Stomach (tissue), 4 donors: ENCODE measurements around the gene RAP1B.

Experiments
- CTCF ChIP-seq, 7 experiments: fragments of 450-650 bp in 4 of 7; fragments of 200-600 bp in 3 of 7; sonication (generic) in 3 of 7; IDR thresholded peaks; one replicate each; pipeline ENCODE4 v1.5.1; 2016 to 2019; ENCODE audit warnings: antibody characterized with exemption in 7 of 7, control low read depth in 2 of 7, mild to moderate bottlenecking in 1 of 7
- EP300 ChIP-seq: sonication (generic); formaldehyde crosslinking; IDR thresholded peaks from one replicate; pipeline ENCODE4 v1.6.1; 2017; ENCODE audit warnings: antibody characterized with exemption
- POLR2A ChIP-seq, 4 donors: fragments of 450-650 bp; IDR thresholded peaks; one replicate each; pipeline ENCODE4 v1.6.1; 2016; ENCODE audit warnings: antibody characterized with exemption in 4 of 4, control low read depth in 2 of 4, mild to moderate bottlenecking in 1 of 4, moderate library complexity in 1 of 4
- POLR2AphosphoS5 ChIP-seq, 3 donors: sonication (generic); formaldehyde crosslinking; IDR thresholded peaks; one replicate each; pipeline ENCODE4 v1.6.1; 2016; ENCODE audit warnings: antibody characterized with exemption in 3 of 3

GRCh38 chr12:68611094-68611805 lies 551 bp downstream of the RAP1B start:
- TF ChIP-seq POLR2AphosphoS5 (IDR thresholded peaks at IDR 0.05), result peak in 2 of 3 donors; percentile 42 to 65
- TF ChIP-seq POLR2A (IDR thresholded peaks at IDR 0.05), result no peak
- TF ChIP-seq CTCF (IDR thresholded peaks at IDR 0.05), result no peak
- no peak for TF ChIP-seq EP300
